ENCODE data around the gene PLPP1.

The PLPP1 gene

DNA sequence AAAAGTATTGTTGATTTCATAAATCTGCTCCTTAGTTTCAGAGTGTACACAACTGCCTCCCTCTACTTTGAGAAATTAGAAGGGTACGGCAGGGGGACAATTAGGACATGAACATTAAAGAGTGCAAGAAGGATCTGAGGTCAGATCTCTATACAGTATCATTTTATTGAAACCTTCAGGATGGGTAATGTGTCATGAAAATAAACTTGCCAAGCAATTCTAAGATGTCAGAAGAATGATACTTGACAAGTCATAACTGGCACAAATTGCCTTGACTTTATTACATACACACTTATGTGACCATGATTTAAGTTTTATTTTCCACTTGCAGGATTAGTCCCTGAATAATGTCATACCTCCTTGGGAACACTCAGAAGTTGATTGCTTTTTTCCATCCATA, 92.8 kb downstream of the PLPP1 start:
- peaks cover 3% of the 10 kb centered on the region for H3K9me3 Mint-ChIP-seq
- no peak for DNase-seq
- H3K36me3 Mint-ChIP-seq (ENCODE audit: low read depth), result peaks cover 32% of the 10 kb centered on the region
- H3K4me3 Mint-ChIP-seq, result no peak overlapping the region
- no peak overlapping the region for H3K27ac Mint-ChIP-seq
- H3K4me1 Mint-ChIP-seq, result peaks cover 52% of the 10 kb centered on the region
- H3K27me3 Mint-ChIP-seq (ENCODE audit: low read depth, poor library complexity), result no peaks in the 10 kb centered on the region
- TF ChIP-seq, protein P1, sequence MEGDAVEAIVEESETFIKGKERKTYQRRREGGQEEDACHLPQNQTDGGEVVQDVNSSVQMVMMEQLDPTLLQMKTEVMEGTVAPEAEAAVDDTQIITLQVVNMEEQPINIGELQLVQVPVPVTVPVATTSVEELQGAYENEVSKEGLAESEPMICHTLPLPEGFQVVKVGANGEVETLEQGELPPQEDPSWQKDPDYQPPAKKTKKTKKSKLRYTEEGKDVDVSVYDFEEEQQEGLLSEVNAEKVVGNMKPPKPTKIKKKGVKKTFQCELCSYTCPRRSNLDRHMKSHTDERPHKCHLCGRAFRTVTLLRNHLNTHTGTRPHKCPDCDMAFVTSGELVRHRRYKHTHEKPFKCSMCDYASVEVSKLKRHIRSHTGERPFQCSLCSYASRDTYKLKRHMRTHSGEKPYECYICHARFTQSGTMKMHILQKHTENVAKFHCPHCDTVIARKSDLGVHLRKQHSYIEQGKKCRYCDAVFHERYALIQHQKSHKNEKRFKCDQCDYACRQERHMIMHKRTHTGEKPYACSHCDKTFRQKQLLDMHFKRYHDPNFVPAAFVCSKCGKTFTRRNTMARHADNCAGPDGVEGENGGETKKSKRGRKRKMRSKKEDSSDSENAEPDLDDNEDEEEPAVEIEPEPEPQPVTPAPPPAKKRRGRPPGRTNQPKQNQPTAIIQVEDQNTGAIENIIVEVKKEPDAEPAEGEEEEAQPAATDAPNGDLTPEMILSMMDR (IDR thresholded peaks at IDR 0.05), result no peak

- no peak overlapping the region for H3K27ac Mint-ChIP-seq
- H3K36me3 Mint-ChIP-seq (ENCODE audit: low read depth), result peaks cover 39% of the 10 kb centered on the region
- TF ChIP-seq, protein P1 (IDR thresholded peaks at IDR 0.05), result no peak
- H3K4me3 Mint-ChIP-seq, result no peak overlapping the region
- H3K4me1 Mint-ChIP-seq, result peaks cover 45% of the 10 kb centered on the region
- no peak for DNase-seq
- peaks cover 6% of the 10 kb centered on the region for H3K9me3 Mint-ChIP-seq
- no peaks in the 10 kb centered on the region for H3K27me3 Mint-ChIP-seq (ENCODE audit: low read depth, poor library complexity)
Measured at GRCh38 chr5:55441107-55441771, 93.5 kb downstream of the PLPP1 start.

DNA sequence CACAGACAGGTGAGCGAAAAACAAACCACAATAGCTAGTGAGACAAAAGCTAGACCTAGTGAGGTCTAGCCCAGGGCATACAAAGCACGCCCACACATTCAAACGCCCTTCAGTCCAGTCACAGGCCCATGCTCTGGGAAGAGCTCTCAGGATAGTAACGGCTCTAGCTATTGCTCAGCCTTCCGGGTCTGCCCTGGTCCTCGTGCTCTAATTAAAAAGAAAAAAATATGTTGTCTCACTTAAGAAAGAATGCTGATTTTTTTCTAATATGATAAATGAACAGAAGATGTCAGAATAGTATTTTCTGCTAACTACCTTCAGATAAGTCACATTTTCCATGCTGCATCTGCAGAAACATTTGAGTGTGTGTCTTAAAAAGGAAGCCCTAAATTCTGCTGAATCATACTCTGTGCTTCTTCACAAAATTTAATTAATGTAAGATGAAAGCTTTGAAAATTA, 94.5 kb downstream of the PLPP1 start:
- Mint-ChIP-seq H3K27me3 (ENCODE audit: low read depth, poor library complexity) (no peaks in the 10 kb centered on the region), H3K36me3 (ENCODE audit: low read depth) (peaks cover 45% of the 10 kb centered on the region), H3K4me3 (no peak overlapping the region), H3K27ac (no peak overlapping the region), H3K9me3 (peaks cover 16% of the 10 kb centered on the region), H3K4me1 (peaks cover 37% of the 10 kb centered on the region)
- DNase-seq, result no peak
- TF ChIP-seq, protein P1 (IDR thresholded peaks at IDR 0.05), result no peak

- TF ChIP-seq, protein P1 (IDR thresholded peaks at IDR 0.05), result no peak
- H3K4me1 Mint-ChIP-seq, result peaks cover 33% of the 10 kb centered on the region
- H3K9me3 Mint-ChIP-seq, result peaks cover 28% of the 10 kb centered on the region
- peaks cover 54% of the 10 kb centered on the region for H3K36me3 Mint-ChIP-seq (ENCODE audit: low read depth)
- H3K27me3 Mint-ChIP-seq (ENCODE audit: low read depth, poor library complexity), result no peaks in the 10 kb centered on the region
- no peak overlapping the region for H3K4me3 Mint-ChIP-seq
- no peak for DNase-seq
- peak overlapping the region; percentile 72 for H3K27ac Mint-ChIP-seq
Measured at GRCh38 chr5:55438998-55439397, 95.8 kb downstream of the PLPP1 start.

DNA sequence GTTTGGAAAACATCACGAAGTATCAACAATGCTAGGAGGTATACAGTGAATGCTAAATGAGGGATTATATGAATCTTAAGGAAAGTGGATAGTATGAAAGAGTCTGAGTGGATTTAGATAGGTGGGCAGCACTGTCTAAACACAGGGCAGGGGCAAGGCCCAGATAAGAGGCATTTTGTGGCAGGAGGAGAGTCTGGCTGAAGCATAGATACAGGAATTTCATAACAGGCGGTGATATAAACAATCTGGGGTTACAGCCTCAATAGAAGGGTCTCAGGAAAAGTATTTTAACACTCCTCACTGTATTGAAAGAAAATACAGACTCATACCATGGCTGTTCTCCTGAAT, 96.9 kb downstream of the PLPP1 start:
- Mint-ChIP-seq H3K27ac (peak overlapping the region; percentile 3), H3K27me3 (ENCODE audit: low read depth, poor library complexity) (no peaks in the 10 kb centered on the region), H3K9me3 (peaks cover 39% of the 10 kb centered on the region), H3K4me3 (no peak overlapping the region), H3K4me1 (peaks cover 33% of the 10 kb centered on the region), H3K36me3 (ENCODE audit: low read depth) (peaks cover 64% of the 10 kb centered on the region)
- no peak for DNase-seq
- TF ChIP-seq, protein P1 (IDR thresholded peaks at IDR 0.05), result no peak

- TF ChIP-seq, protein P1 (IDR thresholded peaks at IDR 0.05), result no peak
- H3K27ac Mint-ChIP-seq, result peak overlapping the region; percentile 46
- peaks cover 43% of the 10 kb centered on the region for H3K9me3 Mint-ChIP-seq
- no peak overlapping the region for H3K4me3 Mint-ChIP-seq
- H3K27me3 Mint-ChIP-seq (ENCODE audit: low read depth, poor library complexity), result no peaks in the 10 kb centered on the region
- no peak for DNase-seq
- H3K36me3 Mint-ChIP-seq (ENCODE audit: low read depth), result peaks cover 67% of the 10 kb centered on the region
- H3K4me1 Mint-ChIP-seq, result peaks cover 33% of the 10 kb centered on the region
Measured at GRCh38 chr5:55437452-55437851, 97.3 kb downstream of the PLPP1 start.

All from nephron progenitor cell (in vitro differentiated cells).